Heart right ventricle (tissue), 16 donors: ENCODE results near the gene CYGB. TPM values are rescaled to one million over a fixed set of nuclear protein-coding genes. Genes with fewer than 3 reads are reported as not detected.

ENCODE experiments used
- ATAC-seq, 8 donors: fragments of 200-7000 bp; cut with Tn5 transposase; one replicate each; pipeline ENCODE4 v1.9.1; 2020; ENCODE audit warnings: mild to moderate bottlenecking in 8 of 8, moderate library complexity in 8 of 8, moderate number of reproducible peaks in 1 of 8
- DNase-seq, 2 donors: peaks; one replicate each; pipeline ENCODE4 v3.0.0-alpha.2; 2020
- H3K27ac ChIP-seq, 10 donors: fragments of 200-600 bp; sonication (generic) in 2 of 10; one replicate each; pipeline versions ENCODE4 v1.5.0 to v1.8.0; 2020 to 2022; ENCODE audit warnings: mild to moderate bottlenecking in 3 of 10
- H3K27me3 ChIP-seq, 7 donors: fragments of 200-600 bp; one replicate each; pipeline ENCODE4 v1.8.0; 2021 to 2022; ENCODE audit warnings: mild to moderate bottlenecking in 2 of 7
- H3K36me3 ChIP-seq, 9 donors: fragments of 200-600 bp; sonication (generic) in 1 of 9; one replicate each; pipeline versions ENCODE4 v1.5.0 to v1.8.0; 2020 to 2022; ENCODE audit warnings: mild to moderate bottlenecking in 2 of 9
- H3K4me1 ChIP-seq, 9 donors: fragments of 200-600 bp; sonication (generic) in 1 of 9; one replicate each; pipeline versions ENCODE4 v1.5.0 to v1.8.0; 2020 to 2022; ENCODE audit warnings: mild to moderate bottlenecking in 4 of 9
- H3K4me3 ChIP-seq, 10 donors: fragments of 200-600 bp; sonication (generic) in 2 of 10; one replicate each; pipeline versions ENCODE4 v1.5.0 to v1.8.0; 2020 to 2022; ENCODE audit warnings: mild to moderate bottlenecking in 7 of 10, moderate library complexity in 2 of 10
- H3K9me3 ChIP-seq, 11 donors: fragments of 200-600 bp in 10 of 11; sonication (generic) in 2 of 11; one replicate each; pipeline versions ENCODE4 v1.5.0 to v1.8.0; 2013 to 2022; ENCODE audit warnings: mild to moderate bottlenecking in 2 of 11, control low read depth in 1 of 11, moderate library complexity in 1 of 11
- CTCF ChIP-seq, 9 donors: fragments of 200-600 bp; sonication (generic) in 2 of 9; IDR thresholded peaks; one replicate each; pipeline versions ENCODE4 v1.5.0 to v1.8.0; 2021 to 2022; ENCODE audit warnings: antibody characterized with exemption in 9 of 9, mild to moderate bottlenecking in 5 of 9, moderate library complexity in 1 of 9
- WGBS, 2 donors: extraction: QIAGEN DNeasy Blood & Tissue Kit; methylation state at CpG; one replicate each; pipeline ENCODE4 v1.1.7; 2013; ENCODE audit warnings: inconsistent platforms in 1 of 2; 5-methylcytosine and 5-hydroxymethylcytosine counted together
- intact Hi-C, 10 donors: fragments of 100-400 bp; cut with DNase I; formaldehyde crosslinking; loops; one replicate each; pipeline versions ENCODE4 v1.11.1 to v1.14.2; 2022
- polyA plus RNA-seq, 2 donors: library from polyadenylated mRNA; stranded (reverse); fragments of 200-250 nt; gene quantifications; one replicate each; pipeline ENCODE4 v1.2.3, GENCODE V29; 2013
- total RNA-seq, 10 donors: library from RNA; stranded (reverse); fragmentation: NEBNext Ultra II Directional in 3 of 10; extraction: Animal tissue kit (Norgen Biotek cat#: 25700) in 3 of 10; gene quantifications; one replicate each; pipeline versions ENCODE4 v1.2.1 to v1.2.4, GENCODE V29; 2021 to 2023
- donor health status: Arrhythmogenic right ventricular cardiomyopathy.
- donor health status: ischemic (EF 13 %, LVEDD 7.1; RV severe dilation, severe dysfunction).
- donor health status: healthy with polysubstance abuse.
- donor health status: DM: no; HTN: yes; CAD: no.
- donor health status: DM: no; HTN: no; CAD: no.
- donor health status: ischemic (EF 25% LVEDD 6.9; RV normal size, moderate dysfunction).
- donor health status: ischemic (EF 25% LVEDD 5.7; RV mildly dilated, moderate dysfunction).
- donor health status: healthy.
- donor health status: DM: yes; HTN: yes; CAD: no.
- donor health status: Ischemic cardiomyopathy.
- donor health status: ischemic (EF 35%, LVEDD 5.7; RV mildly dilated, moderate dysfunction).
- donor health status: nonischemic (EF 11% LVEDD 7.7; RV severe dilation, severe dysfunction).
- donor health status: DM: yes; HTN: yes; CAD: no.
- donor health status: PGD.
- donor health status: ischemic (EF 29% LVEDD 5.4; RV normal size, mild dysfunction).
- donor health status: nonischemic (EF 23%, LVEDD 6.1; RV moderate dilation, normal function).

CYGB gene
- total and polyA plus RNA-seq, 12 donors: 9.3 to 57.7 (median 21.1) TPM

GRCh38 chr17:76542566-76542971, 5.1 kb upstream of the CYGB start:
- peaks cover 0 to 52% (median 0%) of the 10 kb centered on the region in 7 donors for H3K27me3 ChIP-seq
- H3K4me3 ChIP-seq: no peak overlapping the region
- no peak for TF ChIP-seq CTCF (IDR thresholded peaks at IDR 0.05)
- ATAC-seq: no peak
- 88% methylated on average over 10 of the region's 10 CpGs for WGBS, 2 donors
- H3K4me1 ChIP-seq: peaks cover 50 to 87% (median 68%) of the 10 kb centered on the region in 9 donors
- no peaks in the 10 kb centered on the region for H3K9me3 ChIP-seq
- peak overlapping the region in 4 of 10 donors; percentile 82 to 92 (median 86) for H3K27ac ChIP-seq
- intact Hi-C loops: loop anchor here in 1 of 10 donors (10.0 kb wide), 1 partner anchor 182 kb away; the partner anchor contains the start of genes JMJD6 and METTL23
- no peak for DNase-seq
- no peaks in the 10 kb centered on the region for H3K36me3 ChIP-seq

- H3K4me1 ChIP-seq: peaks cover 46 to 86% (median 65%) of the 10 kb centered on the region in 9 donors
- no peak for DNase-seq
- no peak for TF ChIP-seq CTCF (IDR thresholded peaks at IDR 0.05)
- H3K36me3 ChIP-seq: no peaks in the 10 kb centered on the region
- intact Hi-C loops: loop anchor here in 1 of 10 donors (10.0 kb wide), 1 partner anchor 183 kb away; the partner anchor contains the start of genes JMJD6 and METTL23
- no peaks in the 10 kb centered on the region for H3K9me3 ChIP-seq
- WGBS, 2 donors: 86 to 92% methylated on average over 10 of the region's 10 CpGs
- H3K27ac ChIP-seq: peak overlapping the region in 1 of 10 donors; percentile 82
- H3K27me3 ChIP-seq: peaks cover 0 to 57% (median 0%) of the 10 kb centered on the region in 7 donors
- no peak for ATAC-seq
- no peak overlapping the region for H3K4me3 ChIP-seq
These were observed 4.4 kb upstream of the CYGB start for GRCh38 chr17:76541739-76542454.

GRCh38 chr17:76540381-76541300, 3.1 kb upstream of the CYGB start:
- peak overlapping the region; percentile 58 to 85 (median 78) for H3K27ac ChIP-seq
- H3K4me3 ChIP-seq: peak overlapping the region in 9 of 10 donors; percentile 35 to 53 (median 43)
- H3K27me3 ChIP-seq: peaks cover 0 to 66% (median 0%) of the 10 kb centered on the region in 7 donors
- peak in 8 of 9 donors; percentile 6 to 47 (median 30) for TF ChIP-seq CTCF (IDR thresholded peaks at IDR 0.05)
- DNase-seq (peak; percentile 90 to 97), ATAC-seq (peak; percentile 88 to 96 (median 94))
- intact Hi-C loops: loop anchor here in 1 of 10 donors (10.0 kb wide), 1 partner anchor 184 kb away; the partner anchor contains the start of genes JMJD6 and METTL23
- H3K36me3 ChIP-seq: no peaks in the 10 kb centered on the region
- H3K4me1 ChIP-seq: peaks cover 45 to 84% (median 57%) of the 10 kb centered on the region in 9 donors
- no peaks in the 10 kb centered on the region for H3K9me3 ChIP-seq
- WGBS, 2 donors: 5 to 7% methylated on average over 27 of the region's 27 CpGs
